Purkinje cell (primary cell): ENCODE results near the gene WDR76. TPM values are rescaled to one million over a fixed set of nuclear protein-coding genes. Genes with fewer than 3 reads are reported as not detected.

Experiments used
- polyA plus RNA-seq: library from polyadenylated mRNA; unstranded; fragments of >200 nt; fragmentation: Nextera tagmentation; gene quantifications from 2 replicates; pipeline ENCODE4 v1.2.1, GENCODE V29; 2014

The WDR76 gene
- polyA plus RNA-seq = 0.15 TPM in 1 of 2 replicates, not detected in the other

GRCh38 chr15:43826508-43827341, at the start of gene WDR76:
WDR76 (plus strand) TSS chr15:43827002; CDS start chr15:43827033, 31 bp downstream.

DNA sequence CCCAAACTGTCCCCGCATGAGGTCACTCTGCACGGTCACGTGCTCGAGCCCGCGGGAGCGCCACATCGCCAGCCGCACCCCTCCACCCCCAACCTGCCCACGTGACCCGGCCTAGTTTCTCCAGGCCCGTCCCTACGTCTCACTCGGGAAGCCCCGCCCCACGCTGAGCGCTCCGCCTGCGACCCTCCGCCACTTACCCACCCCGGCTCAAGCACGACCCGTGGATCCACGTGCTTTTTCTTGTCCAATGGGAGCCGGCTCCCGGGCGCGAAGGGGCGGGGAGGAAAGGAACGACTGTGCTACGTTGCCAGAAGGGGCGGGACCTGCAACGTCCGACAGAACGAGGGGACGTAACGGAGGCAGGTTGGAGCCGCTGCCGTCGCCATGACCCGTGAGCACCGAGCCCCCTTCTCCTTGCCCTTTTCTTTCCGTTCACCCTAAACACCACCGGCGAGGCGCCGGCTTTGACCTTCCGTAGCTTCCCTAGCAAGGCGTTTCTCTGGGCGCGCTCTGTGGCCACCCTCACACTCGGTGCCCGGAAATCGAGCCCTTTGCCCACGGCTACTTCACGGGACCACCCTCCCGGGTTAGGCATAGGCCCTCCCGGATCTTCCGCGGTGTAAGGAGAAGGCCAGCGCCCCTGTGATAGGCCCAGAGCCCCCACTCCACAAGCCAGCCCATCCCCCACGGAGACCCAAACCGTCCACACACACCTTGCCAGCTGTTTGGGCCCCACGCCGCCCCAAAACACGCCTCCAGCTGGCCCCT, 34.6 kb upstream of the WDR76 start, which contains the start of gene SERF2:
Gene SERF2, plus strand, starts transcription at position 328 of the 768 bp plus-strand sequence. Its CDS starts 57 bp downstream, at position 385.

GRCh38 chr15:43799945-43800285, 26.9 kb upstream of the WDR76 start, which contains the start of gene SERINC4:
SERINC4 (minus strand) TSS chr15:43800220; CDS start chr15:43799986, 234 bp downstream.

DNA sequence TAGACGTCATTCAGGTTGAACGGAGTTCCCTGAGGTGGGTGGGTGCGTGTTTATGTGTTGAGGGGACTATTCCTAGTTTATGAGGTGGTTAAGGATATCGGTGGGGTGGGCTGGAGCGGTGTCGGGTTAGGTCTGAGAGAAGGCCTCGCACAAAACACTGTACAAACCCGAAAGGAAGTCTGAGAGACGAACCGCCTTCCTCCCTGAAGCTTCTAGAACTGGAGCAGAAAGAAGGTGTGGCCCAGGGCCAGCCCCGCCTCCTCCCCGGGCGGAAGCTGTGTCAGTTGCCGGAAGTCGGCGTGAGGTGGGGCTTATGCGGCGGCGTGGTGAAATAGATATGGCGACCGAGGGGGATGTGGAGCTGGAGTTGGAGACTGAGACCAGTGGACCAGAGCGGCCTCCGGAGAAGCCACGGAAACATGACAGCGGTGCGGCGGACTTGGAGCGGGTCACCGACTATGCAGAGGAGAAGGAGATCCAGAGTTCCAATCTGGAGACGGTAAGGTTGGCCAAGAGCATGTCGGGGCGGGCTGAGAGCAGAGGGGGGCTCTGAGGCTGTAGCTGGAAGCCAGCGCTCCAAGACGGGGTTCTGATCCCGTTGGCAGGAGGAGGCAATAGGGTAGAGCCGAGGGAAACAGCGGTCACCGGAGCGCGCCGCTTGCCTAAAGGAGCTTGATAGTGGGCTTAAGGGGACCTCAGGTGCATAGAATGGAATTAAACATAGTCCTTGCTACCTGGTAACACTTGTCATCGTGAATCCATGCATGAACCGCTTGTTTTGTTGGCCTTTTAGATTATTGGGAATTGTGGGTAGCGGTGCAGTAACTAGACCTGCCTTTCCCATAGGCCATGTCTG, 26.3 kb upstream of the WDR76 start, which contains the start of gene HYPK:
Gene HYPK, plus strand, starts transcription at position 314 of the 856 bp plus-strand sequence. Its CDS starts 24 bp downstream, at position 338.

GRCh38 chr15:43824302-43825246, 2.2 kb upstream of the WDR76 start, which contains the start of gene MFAP1:
MFAP1 (minus strand) TSS chr15:43824690; CDS start chr15:43824569, 121 bp downstream.

Other genes with a start within 250 kb of the WDR76 start
- gene PPIP5K1, start 236.8 kb upstream of the WDR76 start, polyA plus RNA-seq = 6.4 and 6.9 TPM in 2 replicates
- 73.4 and 92.8 TPM in 2 replicates for gene CKMT1B, start 233.0 kb upstream of the WDR76 start, polyA plus RNA-seq
- 0.69 and 1.5 TPM in 2 replicates for gene STRC, start 208.2 kb upstream of the WDR76 start, polyA plus RNA-seq
- 8.9 and 13.0 TPM in 2 replicates for gene CATSPER2, start 178.2 kb upstream of the WDR76 start, polyA plus RNA-seq
- gene CKMT1A, start 133.1 kb upstream of the WDR76 start, polyA plus RNA-seq = 53.6 and 81.7 TPM in 2 replicates
- 153 and 226 TPM in 2 replicates for gene PDIA3, start 80.6 kb upstream of the WDR76 start, polyA plus RNA-seq
- not detected in 2 replicates for gene ELL3, start 50.0 kb upstream of the WDR76 start, polyA plus RNA-seq
- 1,942 and 2,090 TPM in 2 replicates for gene SERF2, start 34.7 kb upstream of the WDR76 start, polyA plus RNA-seq
- not detected in 2 replicates for gene SERINC4, start 26.8 kb upstream of the WDR76 start, polyA plus RNA-seq
- gene HYPK, start 26.4 kb upstream of the WDR76 start, polyA plus RNA-seq = 13.9 and 21.5 TPM in 2 replicates
- 18.5 and 20.9 TPM in 2 replicates for gene MFAP1, start 2.3 kb upstream of the WDR76 start, polyA plus RNA-seq